GM21447 (cell line): ENCODE measurements around the gene ETS2.

Source experiments
- ATAC-seq: cut with Tn5 transposase; IDR thresholded peaks from one replicate; pipeline ENCODE4 v1.9.1; 2021; ENCODE audit not compliant: unreplicated experiment

Gene ETS2

GRCh38 chr21:38800924-38801744, 4.6 kb upstream of the ETS2 start:
- ATAC-seq, result no peak

GRCh38 chr21:38802050-38803026, 3.4 kb upstream of the ETS2 start:
- ATAC-seq, result no peak

- no peak for ATAC-seq
Measured at GRCh38 chr21:38803075-38803660, 2.6 kb upstream of the ETS2 start.

- no peak for ATAC-seq
Measured at GRCh38 chr21:38804030-38804788, 1.5 kb upstream of the ETS2 start.

- no peak for ATAC-seq
Measured at GRCh38 chr21:38804789-38805327, 871 bp upstream of the ETS2 start.

GRCh38 chr21:38806153-38806941, 618 bp downstream of the ETS2 start:
- ATAC-seq, result peak; percentile 29

- ATAC-seq, result no peak
Measured at GRCh38 chr21:38806942-38807284, 1.2 kb downstream of the ETS2 start.

- ATAC-seq, result no peak
Measured at GRCh38 chr21:38807441-38807871, 1.7 kb downstream of the ETS2 start.

- no peak for ATAC-seq
Measured at GRCh38 chr21:38807986-38808385, 2.3 kb downstream of the ETS2 start.

- ATAC-seq, result no peak
Measured at GRCh38 chr21:38809198-38809878, 3.6 kb downstream of the ETS2 start.

- no peak for ATAC-seq
Measured at GRCh38 chr21:38810034-38810825, 4.5 kb downstream of the ETS2 start.

- ATAC-seq, result no peak
Measured at GRCh38 chr21:38810826-38811164, 5.1 kb downstream of the ETS2 start.

- ATAC-seq, result no peak
Measured at GRCh38 chr21:38811257-38811656, 5.5 kb downstream of the ETS2 start.

GRCh38 chr21:38813143-38813542, 7.4 kb downstream of the ETS2 start:
- ATAC-seq, result no peak

- ATAC-seq, result no peak
Measured at GRCh38 chr21:38813547-38813946, 7.8 kb downstream of the ETS2 start.

- no peak for ATAC-seq
Measured at GRCh38 chr21:38814126-38815059, 8.7 kb downstream of the ETS2 start.

GRCh38 chr21:38815060-38815405, 9.3 kb downstream of the ETS2 start:
- no peak for ATAC-seq
